Mammary epithelial cell (primary cell): ENCODE measurements around the gene SQSTM1.

Experiments
- EZH2 ChIP-seq: IDR thresholded peaks from 2 replicates; pipeline ENCODE4 v1.6.1; 2012; ENCODE audit warnings: low read length, inconsistent platforms, borderline replicate concordance
- TF ChIP-seq, protein P1 (sequence below), 2 donors: IDR thresholded peaks in 1 of 2; conservative IDR thresholded peaks in 1 of 2; 2 replicates each; pipeline ENCODE4 v1.5.1; 2011 to 2012; ENCODE audit warnings: inconsistent platforms in 2 of 2, low read length in 2 of 2, mild to moderate bottlenecking in 2 of 2, control low read depth in 1 of 2, low read depth in 1 of 2; ENCODE audit not compliant: insufficient read depth in 1 of 2; ENCODE audit errors: extremely low read depth in 1 of 2

GRCh38 chr5:179792612-179793467 is 27.9 kb upstream of the SQSTM1 start:
- TF ChIP-seq, protein P1, sequence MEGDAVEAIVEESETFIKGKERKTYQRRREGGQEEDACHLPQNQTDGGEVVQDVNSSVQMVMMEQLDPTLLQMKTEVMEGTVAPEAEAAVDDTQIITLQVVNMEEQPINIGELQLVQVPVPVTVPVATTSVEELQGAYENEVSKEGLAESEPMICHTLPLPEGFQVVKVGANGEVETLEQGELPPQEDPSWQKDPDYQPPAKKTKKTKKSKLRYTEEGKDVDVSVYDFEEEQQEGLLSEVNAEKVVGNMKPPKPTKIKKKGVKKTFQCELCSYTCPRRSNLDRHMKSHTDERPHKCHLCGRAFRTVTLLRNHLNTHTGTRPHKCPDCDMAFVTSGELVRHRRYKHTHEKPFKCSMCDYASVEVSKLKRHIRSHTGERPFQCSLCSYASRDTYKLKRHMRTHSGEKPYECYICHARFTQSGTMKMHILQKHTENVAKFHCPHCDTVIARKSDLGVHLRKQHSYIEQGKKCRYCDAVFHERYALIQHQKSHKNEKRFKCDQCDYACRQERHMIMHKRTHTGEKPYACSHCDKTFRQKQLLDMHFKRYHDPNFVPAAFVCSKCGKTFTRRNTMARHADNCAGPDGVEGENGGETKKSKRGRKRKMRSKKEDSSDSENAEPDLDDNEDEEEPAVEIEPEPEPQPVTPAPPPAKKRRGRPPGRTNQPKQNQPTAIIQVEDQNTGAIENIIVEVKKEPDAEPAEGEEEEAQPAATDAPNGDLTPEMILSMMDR (conservative IDR thresholded peaks at IDR 0.05 in 1 of 2, IDR thresholded peaks at IDR 0.05 in 1 of 2; ENCODE audit: extremely low read depth in 1 of 2, insufficient read depth in 1 of 2, low read depth in 1 of 2, low read length in 2 of 2), result no peak
- no peak for TF ChIP-seq EZH2
